NCI-H1694 (cell line): ENCODE data around the gene COL23A1.

Source experiments
- DNase-seq: peaks from one replicate; lab custom pipeline; 2025; lab: John Stamatoyannopoulos, UW

COL23A1 gene

GRCh38 chr5:178458140-178458539, 132.1 kb downstream of the COL23A1 start:
- no peak for DNase-seq

DNA sequence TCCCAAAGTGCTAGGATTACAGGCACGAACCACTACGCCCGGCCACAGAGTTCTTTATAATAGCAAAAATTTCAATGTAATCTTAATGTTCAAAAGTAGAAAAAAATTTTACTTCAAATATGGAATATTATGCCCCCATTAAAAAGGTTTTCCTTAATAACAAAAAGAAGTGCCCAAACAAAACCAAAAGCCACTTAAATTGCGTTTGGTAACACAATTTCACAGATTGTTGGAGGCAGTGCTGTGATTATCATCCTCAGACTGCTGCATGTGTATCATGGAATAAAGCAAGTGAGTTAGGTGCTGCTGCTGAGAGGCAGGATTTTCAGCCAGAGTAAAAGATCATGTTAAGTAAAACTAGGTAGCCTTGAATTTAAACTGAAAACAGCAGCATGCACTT, 132.7 kb downstream of the COL23A1 start:
- no peak for DNase-seq

DNA sequence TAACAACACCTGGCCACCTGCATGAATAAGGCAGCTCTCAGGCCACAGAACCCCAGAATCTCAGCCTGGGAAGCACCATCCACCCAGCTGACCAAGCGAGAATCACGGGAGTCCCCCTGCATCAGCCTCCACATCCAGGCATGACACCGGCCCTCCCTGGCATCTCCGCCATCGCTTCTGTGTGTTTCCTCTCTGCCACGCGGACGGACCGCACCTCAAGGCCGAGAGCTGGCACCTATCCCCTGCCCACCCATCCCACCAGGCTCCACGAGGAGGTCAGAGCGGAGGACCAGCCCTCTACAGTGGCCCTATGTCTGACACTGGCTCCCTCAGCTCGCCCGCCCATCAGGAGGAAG, 134.7 kb downstream of the COL23A1 start:
- no peak for DNase-seq

GRCh38 chr5:178454821-178455479, 135.2 kb downstream of the COL23A1 start:
- no peak for DNase-seq

- no peak for DNase-seq
Observed at GRCh38 chr5:178454303-178454702, 135.9 kb downstream of the COL23A1 start.

GRCh38 chr5:178453224-178453623, 137.0 kb downstream of the COL23A1 start:
- no peak for DNase-seq

DNA sequence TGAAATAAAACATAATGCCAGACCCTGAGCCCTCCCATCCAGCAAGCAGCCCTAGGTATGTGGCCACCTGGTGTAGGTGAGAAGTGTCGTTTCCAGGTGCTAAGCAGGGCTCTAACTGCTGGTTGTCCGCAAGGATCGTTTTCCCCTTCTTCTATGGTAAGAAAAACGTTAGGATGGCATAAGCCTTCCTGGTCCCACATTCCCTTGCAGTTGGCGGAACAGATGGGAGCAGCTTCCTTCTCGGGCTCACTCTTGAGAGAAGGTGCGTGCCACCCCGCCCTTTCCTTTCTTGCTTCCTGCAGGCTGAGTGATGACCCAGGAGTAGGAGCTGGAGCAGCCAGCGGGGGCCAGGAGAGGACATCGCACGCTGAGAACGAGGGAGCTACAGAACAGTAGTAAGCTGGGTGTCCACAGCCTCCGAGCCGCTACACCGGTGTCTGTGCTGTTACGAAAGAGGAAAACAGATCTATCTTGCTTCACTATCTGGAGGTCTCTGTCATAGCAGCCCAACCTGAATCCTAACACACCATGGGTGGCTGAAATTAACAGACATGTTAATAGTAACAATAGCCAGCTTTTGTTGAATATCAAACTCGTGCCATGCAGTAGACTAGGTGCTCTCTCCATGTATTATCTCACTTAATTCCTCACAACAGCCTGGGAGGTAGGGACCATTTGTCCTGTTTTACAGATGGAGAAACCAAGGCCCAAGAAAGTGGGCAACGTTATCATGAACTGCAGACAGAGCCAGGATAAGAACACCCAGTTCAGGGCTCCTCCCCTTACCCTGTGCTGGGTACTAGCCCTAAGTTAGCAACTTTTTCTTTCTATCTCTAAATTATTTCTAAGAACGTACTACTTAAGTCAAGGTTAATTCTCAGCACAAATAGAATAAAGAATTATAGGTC, 139.8 kb downstream of the COL23A1 start:
- DNase-seq, result no peak

DNA sequence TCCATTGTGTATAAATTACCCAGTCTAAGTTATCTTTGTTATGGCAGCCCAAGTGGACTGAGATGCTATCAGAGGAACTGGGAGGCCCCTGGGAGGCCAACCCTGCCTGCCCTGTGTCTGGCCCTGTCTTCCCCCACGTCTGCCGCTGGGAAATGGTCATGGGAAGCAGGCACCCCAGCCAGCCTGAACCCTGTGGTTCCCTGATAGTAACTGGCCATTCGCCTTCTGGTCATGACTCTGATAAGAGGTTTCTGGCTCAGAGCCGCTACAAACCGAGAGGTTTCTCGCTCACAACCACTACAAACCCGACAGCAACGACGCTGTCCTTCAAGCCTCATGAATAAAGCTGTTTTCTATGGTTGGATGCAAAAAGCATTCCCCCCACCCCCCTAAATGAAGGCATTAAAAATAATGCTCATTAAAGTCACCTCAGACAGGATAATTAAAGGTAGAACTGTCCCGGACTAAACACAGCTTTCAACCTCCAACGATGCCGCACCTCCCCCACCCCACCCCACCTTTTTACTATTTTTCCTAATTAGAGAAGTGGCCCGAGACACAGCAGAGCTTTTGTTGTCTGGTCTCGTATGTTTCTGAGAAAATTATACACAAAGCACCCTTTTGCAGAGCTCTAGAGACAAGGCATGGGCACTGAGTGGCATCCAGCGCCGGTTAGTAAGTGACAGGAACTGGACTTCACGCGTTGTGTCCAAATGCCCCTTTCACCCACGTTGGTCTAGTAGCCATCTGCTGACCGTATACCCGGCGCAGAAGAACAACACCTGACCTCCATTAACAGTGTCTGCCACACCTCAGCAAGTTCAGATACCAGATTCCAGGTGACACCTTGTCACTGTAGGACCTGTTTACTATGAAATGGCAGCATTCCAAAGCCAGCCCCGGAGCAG, 140.8 kb downstream of the COL23A1 start:
- DNase-seq, result no peak

DNA sequence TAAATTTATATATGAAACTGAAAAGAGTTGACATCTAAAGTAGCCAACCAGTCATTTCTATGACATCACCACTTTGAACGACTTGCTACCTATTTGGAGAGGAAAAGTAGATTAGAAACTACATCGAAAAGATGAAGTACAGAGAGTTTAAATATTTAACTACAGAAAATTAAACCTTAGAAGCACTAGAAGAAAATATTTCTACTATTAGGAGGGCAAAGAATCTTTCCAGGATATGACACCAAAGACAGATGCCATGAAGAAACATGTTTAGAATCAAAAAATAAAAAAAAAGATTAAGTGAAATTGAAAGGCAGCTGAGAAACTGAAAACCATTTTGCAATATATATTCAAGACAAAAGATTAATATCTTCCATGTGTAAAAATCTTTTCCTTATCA, 144.7 kb downstream of the COL23A1 start:
- DNase-seq, result no peak

- DNase-seq, result no peak
Observed at GRCh38 chr5:178442405-178443257, 147.6 kb downstream of the COL23A1 start.

- no peak for DNase-seq
Observed at GRCh38 chr5:178441486-178442270, 148.5 kb downstream of the COL23A1 start.

- no peak for DNase-seq
Observed at GRCh38 chr5:178440181-178440580, 150.0 kb downstream of the COL23A1 start.

- no peak for DNase-seq
Observed at GRCh38 chr5:178439493-178440180, 150.6 kb downstream of the COL23A1 start.

GRCh38 chr5:178438796-178439195, 151.4 kb downstream of the COL23A1 start:
- no peak for DNase-seq

- DNase-seq, result no peak
Observed at GRCh38 chr5:178437386-178438075, 152.7 kb downstream of the COL23A1 start.

DNA sequence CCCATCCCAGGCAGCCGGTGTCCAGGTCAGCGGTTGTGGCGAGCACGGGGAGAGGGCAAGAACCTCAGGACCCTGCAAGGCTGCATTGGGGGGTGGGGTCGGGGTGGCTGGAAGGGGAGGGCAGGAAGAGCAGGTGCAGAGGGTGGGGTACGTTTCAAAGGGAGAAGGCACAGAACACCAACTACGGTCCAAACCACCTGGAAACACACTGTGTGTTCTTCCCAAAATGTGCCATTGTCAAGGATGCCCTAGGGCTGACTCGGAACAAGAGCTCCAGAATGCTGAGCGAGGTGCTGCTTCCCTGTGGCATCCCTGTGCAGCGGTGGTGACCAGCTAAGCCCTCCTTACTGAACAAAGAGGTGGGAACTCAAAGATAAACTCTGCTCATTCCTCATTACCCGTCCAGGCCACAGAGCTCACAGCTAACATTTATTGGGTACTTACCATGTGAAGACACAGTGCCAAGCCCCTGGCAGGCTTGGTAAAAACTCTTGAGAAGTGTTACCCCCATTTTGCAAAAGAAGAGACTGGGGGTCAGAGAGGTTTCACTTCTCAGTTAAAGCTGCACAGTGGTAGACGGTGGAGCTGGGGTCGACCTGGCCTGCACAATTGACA, 153.8 kb downstream of the COL23A1 start:
- DNase-seq, result no peak

DNA sequence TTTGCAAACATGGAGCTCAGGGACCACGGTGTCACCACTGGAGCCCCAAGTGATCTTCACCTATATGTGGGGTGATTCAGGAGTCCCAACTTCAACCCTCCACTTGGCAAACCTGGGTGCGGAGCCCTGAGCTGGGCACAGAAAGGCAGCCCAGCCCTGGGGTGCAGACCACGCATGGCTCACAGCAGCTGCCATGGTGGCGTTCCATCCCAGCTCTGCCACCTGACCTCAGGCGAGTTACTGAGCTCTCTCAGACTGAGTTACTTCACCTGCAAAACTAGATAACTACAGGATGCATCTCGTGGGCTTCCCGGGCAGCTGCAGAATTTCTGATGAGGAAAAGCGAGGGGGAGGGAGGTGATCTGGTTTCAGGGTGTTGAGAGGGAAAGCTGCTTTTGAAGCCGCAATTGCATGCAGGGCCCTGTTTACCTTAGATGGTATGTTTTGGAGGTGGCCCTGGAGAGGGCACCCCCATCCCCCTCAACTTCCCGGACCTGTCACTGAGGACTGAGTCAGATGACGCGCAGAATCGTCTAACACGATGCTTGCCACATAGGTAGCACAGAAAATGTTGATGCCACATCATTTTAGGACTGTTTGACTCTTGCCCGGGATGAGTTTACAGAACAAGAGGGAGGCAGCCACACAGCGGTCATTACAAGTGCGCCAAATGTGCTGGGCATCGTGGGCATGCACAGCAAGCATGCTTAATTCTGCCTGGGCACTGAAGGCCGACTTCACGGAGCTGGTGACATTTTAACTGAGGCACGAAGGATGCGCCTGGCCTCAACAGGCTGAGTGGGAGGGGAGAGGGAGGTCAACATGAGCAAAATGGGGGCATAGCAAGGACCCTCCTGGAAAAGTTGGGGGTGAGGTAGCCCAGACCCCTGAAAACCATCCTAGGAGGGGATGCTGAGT, 154.6 kb downstream of the COL23A1 start:
- no peak for DNase-seq

DNA sequence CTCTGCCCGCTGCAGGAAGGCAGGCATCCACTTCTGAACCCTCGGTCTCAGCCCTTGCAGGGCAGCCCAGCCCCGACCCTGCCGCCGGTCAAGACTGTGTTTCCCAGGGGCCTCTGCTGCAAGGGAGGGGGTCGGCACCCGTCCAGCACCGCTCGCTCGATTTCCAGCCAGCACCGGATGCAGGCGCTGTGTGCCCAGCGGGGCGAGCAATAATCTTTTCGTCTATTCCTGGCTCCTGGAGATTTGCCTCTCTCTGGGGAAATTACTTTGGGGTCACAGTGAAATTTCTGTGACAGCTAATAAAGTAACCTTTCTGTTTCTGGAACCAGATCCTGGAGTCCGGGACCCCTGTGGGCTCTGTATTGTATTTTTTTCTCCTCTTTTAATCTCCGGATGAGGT, 155.3 kb downstream of the COL23A1 start:
- DNase-seq, result no peak
